ENCODE data around the gene RPL27A. TPM values are rescaled to one million over a fixed set of nuclear protein-coding genes. Genes with fewer than 3 reads are reported as not detected.

RPL27A gene
- polyA plus RNA-seq, 1 of the 3 experiments (the other 2 are of a cell fraction) = 1,162 TPM

DNA sequence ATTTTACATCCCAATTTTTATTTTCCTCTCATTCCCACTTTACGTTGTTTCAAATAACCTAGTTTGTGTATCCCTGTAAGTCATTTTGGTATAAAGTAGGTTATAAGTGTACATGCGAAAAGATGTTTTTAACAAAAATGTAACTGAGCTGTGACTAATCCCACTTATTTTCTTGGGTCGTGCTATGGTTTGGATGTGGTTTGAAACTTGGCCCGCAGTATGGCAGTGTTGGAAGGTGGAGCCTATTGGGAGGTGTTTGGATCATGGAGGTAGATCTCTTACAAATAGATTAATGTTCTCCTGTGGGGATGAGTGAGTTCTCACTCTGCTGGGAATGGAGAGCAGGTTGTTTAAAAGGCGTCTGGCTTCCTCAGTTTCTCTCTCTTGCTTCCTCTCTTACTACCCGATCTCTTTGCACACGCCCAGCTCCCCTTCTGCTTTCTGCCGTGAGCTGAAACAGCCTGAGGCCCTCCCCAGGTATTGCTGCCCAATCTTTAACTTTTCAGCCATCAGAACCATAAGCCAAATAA is 7.2 kb downstream of the RPL27A start:
- peaks cover 19 to 22% of the 10 kb centered on the region in 2 experiments; a peak in 3 of 4 replicates for H3K4me1 ChIP-seq (ENCODE audit: control insufficient read depth in 1 of 2, insufficient read depth in 2 of 2, low read depth in 1 of 2, low read length in 1 of 2)
- CTCF ChIA-PET = no interaction called here
- H3F3A ChIP-seq (replicated peaks; ENCODE audit: insufficient read depth) = peaks cover 48% of the 10 kb centered on the region
- peak overlapping the region; percentile 85 for H3K4me2 ChIP-seq
- H3K79me2 ChIP-seq (ENCODE audit: insufficient read depth) = peaks cover 51% of the 10 kb centered on the region
- TF ChIP-seq FOXJ3 (CRISPR knock-in tag; IDR thresholded peaks at IDR 0.05) (no peak), JUND (IDR thresholded peaks at IDR 0.05) (no peak), SIN3A (IDR thresholded peaks at IDR 0.05; ENCODE audit: borderline replicate concordance, low read depth, low read length) (no peak), GATA2 (CRISPR knock-in tag; IDR thresholded peaks at IDR 0.05) (no peak), TAF1 (IDR thresholded peaks at IDR 0.05; ENCODE audit: borderline replicate concordance, low read depth, low read length) (no peak), RFX5 (IDR thresholded peaks at IDR 0.05; ENCODE audit: low read length) (no peak), USF2 (IDR thresholded peaks at IDR 0.05; ENCODE audit: borderline replicate concordance, low read depth, low read length) (no peak), RCOR1 (IDR thresholded peaks at IDR 0.05; ENCODE audit: low read length) (no peak), POLR2AphosphoS5 (IDR thresholded peaks at IDR 0.05; ENCODE audit: low read depth, low read length) (no peak), EZH2phosphoT487 (IDR thresholded peaks at IDR 0.05; ENCODE audit: borderline replicate concordance, low read depth) (no peak), YY1 (IDR thresholded peaks at IDR 0.05; ENCODE audit: low read depth) (no peak), RXRA (IDR thresholded peaks at IDR 0.05; ENCODE audit: borderline replicate concordance, low read depth) (no peak), FOXM1 (IDR thresholded peaks at IDR 0.05; ENCODE audit: low read depth) (no peak), TCF12 (IDR thresholded peaks at IDR 0.05) (no peak), MXI1 (IDR thresholded peaks at IDR 0.05; ENCODE audit: low read depth, low read length) (no peak), RAD21 (IDR thresholded peaks at IDR 0.05; ENCODE audit: low read length) (no peak), NRF1 (IDR thresholded peaks at IDR 0.05; ENCODE audit: low read depth, low read length) (no peak), FOSL2 (IDR thresholded peaks at IDR 0.05; ENCODE audit: borderline replicate concordance, low read depth) (no peak)
- TF ChIP-seq, protein P1, sequence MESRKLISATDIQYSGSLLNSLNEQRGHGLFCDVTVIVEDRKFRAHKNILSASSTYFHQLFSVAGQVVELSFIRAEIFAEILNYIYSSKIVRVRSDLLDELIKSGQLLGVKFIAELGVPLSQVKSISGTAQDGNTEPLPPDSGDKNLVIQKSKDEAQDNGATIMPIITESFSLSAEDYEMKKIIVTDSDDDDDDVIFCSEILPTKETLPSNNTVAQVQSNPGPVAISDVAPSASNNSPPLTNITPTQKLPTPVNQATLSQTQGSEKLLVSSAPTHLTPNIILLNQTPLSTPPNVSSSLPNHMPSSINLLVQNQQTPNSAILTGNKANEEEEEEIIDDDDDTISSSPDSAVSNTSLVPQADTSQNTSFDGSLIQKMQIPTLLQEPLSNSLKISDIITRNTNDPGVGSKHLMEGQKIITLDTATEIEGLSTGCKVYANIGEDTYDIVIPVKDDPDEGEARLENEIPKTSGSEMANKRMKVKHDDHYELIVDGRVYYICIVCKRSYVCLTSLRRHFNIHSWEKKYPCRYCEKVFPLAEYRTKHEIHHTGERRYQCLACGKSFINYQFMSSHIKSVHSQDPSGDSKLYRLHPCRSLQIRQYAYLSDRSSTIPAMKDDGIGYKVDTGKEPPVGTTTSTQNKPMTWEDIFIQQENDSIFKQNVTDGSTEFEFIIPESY (IDR thresholded peaks at IDR 0.05; ENCODE audit: borderline replicate concordance, low read depth) = no peak
- TF ChIP-seq, protein P2, sequence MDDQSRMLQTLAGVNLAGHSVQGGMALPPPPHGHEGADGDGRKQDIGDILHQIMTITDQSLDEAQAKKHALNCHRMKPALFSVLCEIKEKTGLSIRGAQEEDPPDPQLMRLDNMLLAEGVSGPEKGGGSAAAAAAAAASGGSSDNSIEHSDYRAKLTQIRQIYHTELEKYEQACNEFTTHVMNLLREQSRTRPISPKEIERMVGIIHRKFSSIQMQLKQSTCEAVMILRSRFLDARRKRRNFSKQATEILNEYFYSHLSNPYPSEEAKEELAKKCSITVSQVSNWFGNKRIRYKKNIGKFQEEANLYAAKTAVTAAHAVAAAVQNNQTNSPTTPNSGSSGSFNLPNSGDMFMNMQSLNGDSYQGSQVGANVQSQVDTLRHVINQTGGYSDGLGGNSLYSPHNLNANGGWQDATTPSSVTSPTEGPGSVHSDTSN (IDR thresholded peaks at IDR 0.05) = no peak
- H3K27ac ChIP-seq (ENCODE audit: low read depth in 2 of 2, low read length in 1 of 2) = peak overlapping the region in 1 of 2 experiments; percentile 90; a peak in 3 of 4 replicates
- H3K9ac ChIP-seq = peak overlapping the region; percentile 67; the same call in 1 of the 2 replicates
- H4K20me1 ChIP-seq (ENCODE audit: insufficient read depth) = peaks cover 4% of the 10 kb centered on the region
- H3K36me3 ChIP-seq (replicated peaks in 1 of 2; ENCODE audit: control insufficient read depth in 1 of 2, insufficient read depth in 2 of 2, low read length in 1 of 2) = peaks cover 54 to 58% of the 10 kb centered on the region in 2 experiments
- no peak overlapping the region for H2AFZ ChIP-seq (ENCODE audit: low read depth)
- 90% methylated on average over 8 of the region's 8 CpGs for WGBS (ENCODE audit: low lambda C conversion rate)
- no peaks in the 10 kb centered on the region for H3K9me2 ChIP-seq
- POLR2A ChIA-PET = interaction anchor here (1.7 to 2.8 kb wide), 5 partner anchors 9 to 221 kb away, joined by 7 to 37 read pairs (median 10); partner anchors contain the start of gene AKIP1
- no peaks in the 10 kb centered on the region for H3K27me3 ChIP-seq (ENCODE audit: insufficient read depth)
- no peaks in the 10 kb centered on the region for H3K9me3 ChIP-seq
- no peak for DNase-seq
- H3K4me3 ChIP-seq (ENCODE audit: low read depth in 2 of 2, low read length in 1 of 2) = peak overlapping the region; percentile 63 to 68; a peak in 3 of 4 replicates
